Endothelial cell (in vitro differentiated cells): ENCODE results near the gene ADAMTS16. TPM values are rescaled to one million over a fixed set of nuclear protein-coding genes. Genes with fewer than 3 reads are reported as not detected.
A peak's percentile ranks its signal among the peaks of the same experiment; 100 is the strongest.

Experiments
- DNase-seq: peaks from one replicate; pipeline ENCODE4 v3.0.0; 2021; ENCODE audit warnings: low spot score
- H3K27ac Mint-ChIP-seq: one replicate; pipeline ENCODE4 v1.8.0; 2021; ENCODE audit warnings: mixed read lengths, inconsistent platforms; ENCODE audit not compliant: unreplicated experiment
- H3K27me3 Mint-ChIP-seq: one replicate; pipeline ENCODE4 v1.8.0; 2021; ENCODE audit warnings: mild to moderate bottlenecking, moderate library complexity, mixed read lengths, inconsistent platforms; ENCODE audit not compliant: unreplicated experiment
- H3K36me3 Mint-ChIP-seq: one replicate; pipeline ENCODE4 v1.8.0; 2021; ENCODE audit warnings: mild to moderate bottlenecking, low read depth, mixed read lengths, inconsistent platforms; ENCODE audit not compliant: unreplicated experiment
- H3K4me1 Mint-ChIP-seq: one replicate; pipeline ENCODE4 v1.8.0; 2021; ENCODE audit warnings: mild to moderate bottlenecking, mixed read lengths, inconsistent platforms; ENCODE audit not compliant: unreplicated experiment
- H3K4me3 Mint-ChIP-seq: one replicate; pipeline ENCODE4 v1.8.0; 2021; ENCODE audit warnings: mild to moderate bottlenecking, mixed read lengths, inconsistent platforms; ENCODE audit not compliant: unreplicated experiment
- H3K9me3 Mint-ChIP-seq: one replicate; pipeline ENCODE4 v1.8.0; 2021; ENCODE audit warnings: mixed read lengths, inconsistent platforms; ENCODE audit not compliant: unreplicated experiment
- CTCF ChIP-seq: fragments of 200-600 bp; sonication (generic); IDR thresholded peaks from one replicate; pipeline ENCODE4 v1.5.0; 2021; ENCODE audit warnings: antibody characterized with exemption; ENCODE audit not compliant: unreplicated experiment
- total RNA-seq: library from RNA; stranded (reverse); fragmentation: NEBNext Ultra II Directional; extraction: Animal tissue kit (Norgen Biotek cat#: 25700); gene quantifications from one replicate; pipeline ENCODE4 v1.2.1, GENCODE V29; 2021; ENCODE audit not compliant: unreplicated experiment

Gene ADAMTS16
- total RNA-seq, 1 donor from 2014 or later = 27.8 TPM

GRCh38 chr5:5158472-5158895 is 18.4 kb downstream of the ADAMTS16 start:
- Mint-ChIP-seq H3K27me3 (peaks cover 2% of the 10 kb centered on the region), H3K36me3 (peaks cover 20% of the 10 kb centered on the region)

GRCh38 chr5:5159282-5160103 is 19.4 kb downstream of the ADAMTS16 start:
- no peak for TF ChIP-seq CTCF
- H3K36me3 Mint-ChIP-seq = peaks cover 20% of the 10 kb centered on the region
- H3K27me3 Mint-ChIP-seq = peaks cover 7% of the 10 kb centered on the region
- no peak overlapping the region for H3K27ac Mint-ChIP-seq
- no peak for DNase-seq
- H3K4me3 Mint-ChIP-seq = no peak overlapping the region
- peaks cover 26% of the 10 kb centered on the region for H3K4me1 Mint-ChIP-seq
- peaks cover 9% of the 10 kb centered on the region for H3K9me3 Mint-ChIP-seq

More at GRCh38 chr5:5158472-5158895, 18.4 kb downstream of the ADAMTS16 start:
- no peak for DNase-seq
- Mint-ChIP-seq H3K27ac (no peak overlapping the region), H3K4me3 (no peak overlapping the region), H3K4me1 (peaks cover 19% of the 10 kb centered on the region), H3K9me3 (peaks cover 9% of the 10 kb centered on the region)
- no peak for TF ChIP-seq CTCF

GRCh38 chr5:5164163-5164562 is 24.0 kb downstream of the ADAMTS16 start:
- TF ChIP-seq CTCF = no peak
- DNase-seq = no peak
- no peak overlapping the region for H3K27ac Mint-ChIP-seq
- peaks cover 5% of the 10 kb centered on the region for H3K27me3 Mint-ChIP-seq
- no peaks in the 10 kb centered on the region for H3K36me3 Mint-ChIP-seq
- H3K4me1 Mint-ChIP-seq = peaks cover 9% of the 10 kb centered on the region
- H3K4me3 Mint-ChIP-seq = no peak overlapping the region
- no peaks in the 10 kb centered on the region for H3K9me3 Mint-ChIP-seq

- Mint-ChIP-seq H3K4me3 (no peak overlapping the region), H3K27me3 (peaks cover 5% of the 10 kb centered on the region)
- no peak for DNase-seq
Observed at GRCh38 chr5:5165541-5166002, 25.4 kb downstream of the ADAMTS16 start.

More at GRCh38 chr5:5165541-5166002, 25.4 kb downstream of the ADAMTS16 start:
- peaks cover 9% of the 10 kb centered on the region for H3K4me1 Mint-ChIP-seq
- H3K9me3 Mint-ChIP-seq = no peaks in the 10 kb centered on the region
- peak overlapping the region; percentile 8 for H3K27ac Mint-ChIP-seq
- TF ChIP-seq CTCF = no peak
- no peaks in the 10 kb centered on the region for H3K36me3 Mint-ChIP-seq
